Body of pancreas (tissue), 4 donors: ENCODE data around the gene TBC1D4. TPM values are rescaled to one million over a fixed set of nuclear protein-coding genes. Genes with fewer than 3 reads are reported as not detected.

ENCODE experiments used
- ATAC-seq: fragments of 150-250 bp; one replicate; pipeline ENCODE4 v1.9.1; 2016
- DNase-seq, 4 donors: peaks; one replicate each; pipeline ENCODE4 v3.0.0-alpha.2; 2019
- H3K27ac ChIP-seq, 4 donors: fragments of 200-600 bp; sonication (generic); 1 replicate in 3 of 4; 2 replicates in 1 of 4; pipeline versions ENCODE4 v1.5.1 to v1.6.1; 2016 to 2019; ENCODE audit warnings: mild to moderate bottlenecking in 1 of 4, mixed read lengths in 1 of 4, moderate library complexity in 1 of 4
- H3K27me3 ChIP-seq, 2 donors: fragments of 200-600 bp; sonication (generic); one replicate each; pipeline ENCODE4 v1.6.0; 2016; ENCODE audit warnings: mild to moderate bottlenecking in 1 of 2
- H3K36me3 ChIP-seq, 2 donors: fragments of 200-600 bp; sonication (generic); replicated peaks in 1 of 2; 2 replicates each; pipeline ENCODE4 v1.5.1; 2016; ENCODE audit warnings: low read depth in 2 of 2; ENCODE audit not compliant: insufficient read depth in 1 of 2
- H3K4me1 ChIP-seq: fragments of 200-600 bp; sonication (generic); one replicate; pipeline ENCODE4 v1.6.0; 2016
- H3K4me3 ChIP-seq, 2 donors: fragments of 200-600 bp; sonication (generic); 1 replicate in 1 of 2; 2 replicates in 1 of 2; pipeline ENCODE4 v1.5.1; 2016 to 2019
- H3K9me3 ChIP-seq, 3 donors: fragments of 200-600 bp; sonication (generic); 1 replicate in 2 of 3; 2 replicates in 1 of 3; pipeline ENCODE4 v1.5.1; 2016
- POLR2A ChIP-seq, 3 donors: fragments of 450-650 bp; IDR thresholded peaks; one replicate each; pipeline ENCODE4 v1.6.1; 2016; ENCODE audit warnings: antibody characterized with exemption in 3 of 3, mild to moderate bottlenecking in 2 of 3
- WGBS, 2 donors: methylation state at CpG; one replicate each; pipeline ENCODE4 v1.1.5; 2017; 5-methylcytosine and 5-hydroxymethylcytosine counted together
- intact Hi-C: fragments of 100-400 bp; cut with DNase I; formaldehyde crosslinking; loops from one replicate; pipeline ENCODE4 v1.15.1; 2023
- total RNA-seq, 2 donors: library from RNA; depleted of rRNA; stranded (reverse); fragments of >200 nt; gene quantifications; one replicate each; pipeline ENCODE4 v1.1.0, GENCODE V29; 2016
- TF ChIP-seq, protein P1 (sequence below), 7 experiments: fragments of 450-650 bp in 4 of 7; fragments of 200-600 bp in 3 of 7; sonication (generic) in 3 of 7; IDR thresholded peaks; one replicate each; pipeline ENCODE4 v1.5.1; 2016 to 2019; ENCODE audit warnings: antibody characterized with exemption in 7 of 7

Gene TBC1D4
- total RNA-seq, 2 donors from 2014 or later: 28.3 to 29.7 TPM

DNA sequence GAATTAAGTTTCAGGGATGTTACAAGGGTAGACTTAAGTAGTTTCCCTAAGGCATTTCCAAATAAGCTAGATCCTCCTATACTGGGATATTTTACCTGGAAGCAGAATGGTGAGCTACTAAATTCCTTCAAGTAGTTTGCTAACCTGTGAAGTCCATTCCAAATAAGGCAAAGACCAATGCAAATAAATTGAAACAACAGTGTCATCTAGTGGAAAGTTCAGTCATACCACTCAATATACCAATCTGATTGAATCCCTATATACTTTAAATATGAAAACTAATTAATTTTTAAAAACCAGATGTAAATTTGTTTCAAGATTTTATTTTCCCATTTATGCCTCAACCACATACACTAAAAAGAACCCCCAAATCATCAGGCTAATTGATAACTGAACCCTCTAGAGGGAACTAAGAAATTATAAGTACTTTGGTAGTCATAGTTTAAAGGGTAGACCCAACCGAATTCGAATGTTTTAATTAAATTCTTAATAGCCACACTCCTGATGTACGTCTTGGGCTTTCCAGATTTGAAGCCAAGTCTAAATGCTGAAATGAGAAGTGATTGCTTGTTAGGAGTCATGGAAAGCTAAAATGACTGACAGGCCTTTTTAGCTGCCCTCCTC is 223.7 kb downstream of the TBC1D4 start:
- Histone ChIP-seq H3K27me3 (no peaks in the 10 kb centered on the region), H3K4me3 (no peak overlapping the region), H3K36me3 (no peaks in the 10 kb centered on the region), H3K27ac (no peak overlapping the region), H3K9me3 (no peaks in the 10 kb centered on the region), H3K4me1 (no peaks in the 10 kb centered on the region)
- no peak for ATAC-seq
- 60 to 61% methylated on average over 3 of the region's 3 CpGs for WGBS, 2 donors
- intact Hi-C loops: no loop called here
- TF ChIP-seq, protein P1, sequence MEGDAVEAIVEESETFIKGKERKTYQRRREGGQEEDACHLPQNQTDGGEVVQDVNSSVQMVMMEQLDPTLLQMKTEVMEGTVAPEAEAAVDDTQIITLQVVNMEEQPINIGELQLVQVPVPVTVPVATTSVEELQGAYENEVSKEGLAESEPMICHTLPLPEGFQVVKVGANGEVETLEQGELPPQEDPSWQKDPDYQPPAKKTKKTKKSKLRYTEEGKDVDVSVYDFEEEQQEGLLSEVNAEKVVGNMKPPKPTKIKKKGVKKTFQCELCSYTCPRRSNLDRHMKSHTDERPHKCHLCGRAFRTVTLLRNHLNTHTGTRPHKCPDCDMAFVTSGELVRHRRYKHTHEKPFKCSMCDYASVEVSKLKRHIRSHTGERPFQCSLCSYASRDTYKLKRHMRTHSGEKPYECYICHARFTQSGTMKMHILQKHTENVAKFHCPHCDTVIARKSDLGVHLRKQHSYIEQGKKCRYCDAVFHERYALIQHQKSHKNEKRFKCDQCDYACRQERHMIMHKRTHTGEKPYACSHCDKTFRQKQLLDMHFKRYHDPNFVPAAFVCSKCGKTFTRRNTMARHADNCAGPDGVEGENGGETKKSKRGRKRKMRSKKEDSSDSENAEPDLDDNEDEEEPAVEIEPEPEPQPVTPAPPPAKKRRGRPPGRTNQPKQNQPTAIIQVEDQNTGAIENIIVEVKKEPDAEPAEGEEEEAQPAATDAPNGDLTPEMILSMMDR (IDR thresholded peaks at IDR 0.05): peak in 6 of 7 experiments; percentile 24 to 49 (median 43)
- TF ChIP-seq POLR2A (IDR thresholded peaks at IDR 0.05): no peak
- DNase-seq: no peak

DNA sequence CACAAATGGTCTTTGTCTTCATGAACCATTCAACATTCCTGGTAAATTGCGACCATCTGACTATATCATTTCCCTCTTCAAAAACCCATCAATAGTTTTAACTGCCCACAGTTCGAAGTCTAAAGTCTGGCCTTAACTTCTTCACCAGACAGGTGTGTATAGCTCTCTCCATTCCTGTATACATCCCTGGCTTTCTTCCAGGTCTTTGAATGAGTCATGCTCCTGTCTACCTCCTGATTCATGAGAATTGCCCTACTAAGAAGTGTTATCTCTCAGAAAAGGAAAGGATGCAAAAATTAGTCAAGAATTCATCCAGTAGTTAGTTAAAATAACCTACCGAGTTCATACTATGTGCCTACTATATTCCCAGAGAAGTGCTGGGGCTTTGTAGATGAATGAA is 225.0 kb downstream of the TBC1D4 start:
- Histone ChIP-seq H3K4me1 (no peaks in the 10 kb centered on the region), H3K27me3 (no peaks in the 10 kb centered on the region), H3K36me3 (no peaks in the 10 kb centered on the region), H3K4me3 (no peak overlapping the region), H3K27ac (no peak overlapping the region), H3K9me3 (no peaks in the 10 kb centered on the region)
- intact Hi-C loops: no loop called here
- ATAC-seq (no peak), DNase-seq (no peak)
- TF ChIP-seq POLR2A (IDR thresholded peaks at IDR 0.05): no peak
- TF ChIP-seq, protein P1 (IDR thresholded peaks at IDR 0.05): no peak
- WGBS, 2 donors: 53 to 61% methylated on average over 3 of the region's 3 CpGs

DNA sequence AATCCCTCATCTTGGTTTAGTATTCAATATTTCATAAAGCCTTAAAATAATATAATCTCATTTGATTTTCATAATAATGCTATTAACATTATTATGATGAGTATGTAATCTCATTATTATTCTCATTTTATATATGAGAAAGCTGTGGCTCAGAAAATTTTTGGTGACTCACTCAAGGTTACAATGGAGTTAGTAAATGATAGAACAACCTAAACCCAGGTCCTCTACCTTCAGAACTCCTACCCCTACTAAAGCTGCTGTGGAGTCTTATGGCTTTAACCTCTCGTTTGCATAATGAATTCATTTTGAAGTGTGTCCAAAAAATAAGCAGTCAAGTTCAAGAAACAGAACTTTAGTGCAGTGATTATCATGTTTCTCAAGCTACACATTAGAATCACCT is 226.3 kb downstream of the TBC1D4 start:
- Histone ChIP-seq H3K4me3 (no peak overlapping the region), H3K27me3 (no peaks in the 10 kb centered on the region), H3K4me1 (no peaks in the 10 kb centered on the region), H3K27ac (no peak overlapping the region), H3K36me3 (no peaks in the 10 kb centered on the region), H3K9me3 (no peaks in the 10 kb centered on the region)
- ATAC-seq: no peak
- WGBS, 2 donors: 9 to 14% methylated on average over 1 of the region's 1 CpG
- intact Hi-C loops: no loop called here
- DNase-seq: no peak
- TF ChIP-seq, protein P1 (IDR thresholded peaks at IDR 0.05): no peak
- TF ChIP-seq POLR2A (IDR thresholded peaks at IDR 0.05): no peak

DNA sequence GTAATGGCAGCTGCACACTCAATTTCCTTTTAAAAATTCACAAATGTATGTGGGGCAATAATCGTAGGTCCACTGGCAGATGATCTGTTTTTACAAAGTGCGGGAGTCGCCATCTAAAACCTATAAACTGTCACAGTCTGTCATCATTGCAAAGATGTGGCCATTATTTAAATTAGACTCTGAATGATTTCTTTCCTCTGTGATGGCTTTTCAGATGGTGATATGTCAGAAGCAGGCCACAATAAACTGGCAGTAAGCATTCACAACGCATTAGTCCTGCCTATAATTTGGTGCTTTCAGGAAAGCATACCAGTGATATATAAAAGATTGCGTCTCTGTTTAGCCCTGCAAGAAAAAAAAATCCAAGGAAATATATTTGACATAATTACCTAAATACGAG is 226.8 kb downstream of the TBC1D4 start:
- Histone ChIP-seq H3K4me1 (no peaks in the 10 kb centered on the region), H3K27ac (no peak overlapping the region), H3K36me3 (no peaks in the 10 kb centered on the region), H3K27me3 (no peaks in the 10 kb centered on the region), H3K4me3 (no peak overlapping the region), H3K9me3 (no peaks in the 10 kb centered on the region)
- DNase-seq (no peak), ATAC-seq (no peak)
- WGBS, 2 donors: 72 to 75% methylated on average over 6 of the region's 6 CpGs
- intact Hi-C loops: no loop called here
- no peak for TF ChIP-seq POLR2A (IDR thresholded peaks at IDR 0.05)
- TF ChIP-seq, protein P1 (IDR thresholded peaks at IDR 0.05): no peak

DNA sequence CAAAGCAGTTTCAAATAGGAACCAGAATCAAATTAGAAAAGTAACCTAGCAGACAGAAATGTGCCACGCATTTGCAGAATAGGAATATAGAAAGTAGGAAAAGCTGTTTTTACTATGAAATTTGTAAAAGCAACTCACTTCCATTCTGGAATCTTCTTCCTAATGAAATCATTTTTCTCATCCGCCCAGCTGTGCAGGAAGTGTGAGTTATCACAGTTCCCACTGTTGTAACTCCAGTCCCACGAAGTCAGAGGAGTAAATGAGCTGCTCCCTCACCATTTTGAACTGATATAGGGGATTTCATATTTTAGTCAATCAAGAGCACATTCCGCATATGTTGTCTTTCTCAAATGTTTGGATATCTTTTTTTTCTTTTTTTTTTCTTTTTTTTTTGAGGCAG is 230.8 kb downstream of the TBC1D4 start:
- H3K4me1 ChIP-seq: no peaks in the 10 kb centered on the region
- peaks cover 0 to 5% (median 0%) of the 10 kb centered on the region in 3 donors for H3K9me3 ChIP-seq
- TF ChIP-seq POLR2A (IDR thresholded peaks at IDR 0.05): no peak
- TF ChIP-seq, protein P1 (IDR thresholded peaks at IDR 0.05): no peak
- no peak for DNase-seq
- WGBS, 2 donors: 51 to 62% methylated on average over 4 of the region's 4 CpGs
- H3K27ac ChIP-seq: no peak overlapping the region
- no peaks in the 10 kb centered on the region for H3K36me3 ChIP-seq
- H3K27me3 ChIP-seq: no peaks in the 10 kb centered on the region
- ATAC-seq: no peak
- intact Hi-C loops: no loop called here
- H3K4me3 ChIP-seq: no peak overlapping the region
